ENCODE data around the gene STIP1.

Gene STIP1

DNA sequence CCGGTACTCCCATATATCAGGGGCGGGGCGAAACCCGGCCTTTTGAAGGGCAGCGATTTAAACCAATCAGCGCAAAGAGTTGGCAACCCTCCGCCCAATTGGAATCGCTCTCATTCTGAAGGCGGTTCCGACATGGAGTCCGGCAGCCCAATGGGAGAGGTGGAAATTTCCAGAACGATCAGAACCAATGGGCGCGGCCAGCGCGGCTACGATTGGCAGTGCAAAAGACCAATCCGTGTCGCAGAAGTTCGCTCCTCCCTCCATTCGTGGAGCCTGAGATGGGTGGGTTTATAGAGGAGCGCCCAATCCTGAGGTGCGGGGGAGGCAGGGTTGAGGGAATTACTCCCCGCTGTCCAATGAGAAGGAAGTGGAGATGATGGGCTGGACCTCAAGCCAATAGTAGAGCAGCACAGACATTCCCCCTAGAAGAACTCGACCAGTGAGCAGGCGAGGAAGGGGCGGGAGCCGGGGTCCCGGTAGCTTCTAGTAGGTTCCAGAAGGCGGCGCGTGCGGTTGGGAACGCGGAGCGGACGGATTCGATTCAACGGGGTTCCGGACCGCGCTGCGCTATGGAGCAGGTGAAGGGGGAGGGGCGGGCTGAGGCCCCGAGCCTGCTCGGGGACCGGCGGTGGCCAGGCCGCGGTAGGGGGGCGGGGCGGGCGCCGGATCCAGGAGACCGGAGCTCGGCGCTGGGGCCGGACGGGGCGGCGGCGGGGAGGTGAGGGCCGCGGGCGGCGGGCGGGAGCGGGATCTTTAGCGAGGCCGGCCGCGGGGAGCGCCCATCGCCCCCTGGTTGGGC is at the start of gene STIP1:
TSS of gene STIP1 (plus strand) at position 479 of the 799 bp plus-strand sequence. CDS start at position 570, 91 bp downstream.
- peak; percentile 98 to 99 for DNase-seq

DNA sequence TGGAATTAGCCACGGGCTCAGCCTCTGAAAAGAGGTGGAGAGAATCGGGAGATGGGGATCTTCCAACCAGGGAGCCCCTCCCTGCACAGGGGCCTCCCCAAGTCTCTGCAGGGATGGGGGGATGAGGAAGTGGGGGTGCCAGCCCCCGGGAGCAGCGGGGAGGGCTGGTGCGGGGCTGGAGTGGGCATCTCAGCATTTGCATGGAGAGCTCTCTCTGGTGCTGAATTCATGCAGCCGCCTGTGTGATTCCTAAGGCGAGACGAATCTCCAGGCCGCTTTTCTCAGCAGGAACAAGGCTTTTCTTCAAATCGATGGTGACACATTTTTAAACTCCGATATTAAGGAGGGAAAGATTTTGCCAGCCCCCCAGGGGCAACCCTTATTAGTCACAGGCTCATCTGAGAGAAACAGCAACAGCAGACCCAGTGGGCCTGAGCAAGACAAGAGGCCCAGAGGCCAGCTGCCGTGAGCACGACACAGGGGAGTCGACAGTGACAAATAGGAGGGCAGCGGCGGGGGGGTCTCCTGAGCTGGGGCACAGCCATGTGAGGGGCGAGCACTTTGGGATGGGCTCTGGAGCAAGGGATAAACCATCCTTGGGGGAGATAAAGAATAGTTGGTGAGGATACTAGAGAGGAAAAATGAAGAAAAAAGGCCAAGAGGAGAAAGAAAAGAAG is 49.1 kb upstream of the STIP1 start:
- no peak for DNase-seq

DNA sequence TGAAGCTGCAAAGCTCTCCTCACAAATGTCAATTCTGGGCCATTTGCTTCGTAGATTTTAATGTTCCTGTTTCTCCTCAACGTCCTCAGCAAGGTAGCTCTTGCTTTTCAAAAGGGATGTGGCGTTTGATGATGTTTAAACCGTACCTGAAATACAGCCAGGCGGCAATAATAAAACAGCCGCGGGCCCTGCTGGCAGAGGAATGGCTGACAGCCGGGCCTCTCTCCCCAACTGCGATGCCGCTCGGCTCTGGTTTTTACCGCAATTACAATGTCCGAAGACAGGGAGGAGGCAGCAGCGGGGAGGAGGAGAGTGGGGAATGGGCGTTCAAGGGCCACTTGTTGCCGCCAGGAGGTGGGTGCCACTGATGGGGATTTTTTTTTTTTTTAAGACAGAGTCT is 47.6 kb upstream of the STIP1 start:
- DNase-seq: no peak

DNA sequence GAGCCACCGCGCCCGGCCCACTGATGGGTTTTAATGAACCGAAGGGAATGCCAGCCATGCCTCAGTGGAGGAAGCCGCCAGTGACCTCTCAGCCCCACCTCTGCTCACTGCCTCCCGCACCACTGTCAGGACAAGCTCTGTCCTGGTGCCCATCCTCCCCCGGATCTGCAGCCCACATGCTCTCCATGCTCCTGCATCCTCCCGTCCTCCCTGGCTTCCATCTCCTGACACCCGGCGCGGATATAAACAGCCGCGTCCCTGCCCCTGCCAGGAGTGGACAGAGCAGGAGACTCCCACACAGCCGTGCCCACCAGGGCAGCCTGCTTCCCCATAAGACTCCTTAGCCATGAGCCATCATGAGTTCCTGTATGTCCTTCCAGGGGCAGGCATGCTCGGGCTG is 46.9 kb upstream of the STIP1 start:
- no peak for DNase-seq

DNA sequence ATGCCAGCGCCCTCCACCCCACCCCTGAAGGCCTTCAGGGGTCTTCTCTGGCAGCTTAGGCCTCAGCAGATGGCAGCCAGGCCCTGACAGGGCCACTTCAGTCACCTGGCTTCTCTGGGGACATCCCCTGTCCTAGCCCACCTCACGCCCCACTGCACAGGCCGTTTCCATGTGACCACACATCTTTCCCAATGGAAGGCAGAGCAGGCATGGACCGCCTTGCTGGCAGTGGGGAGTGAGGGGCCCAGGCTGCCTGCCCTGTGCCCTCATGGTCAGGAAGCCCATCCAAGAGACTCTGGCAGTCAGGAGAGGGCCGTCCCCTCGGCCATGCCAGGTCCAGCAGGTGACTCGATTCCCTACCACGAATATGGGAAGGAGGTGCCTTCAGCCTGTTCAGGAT is 45.9 kb upstream of the STIP1 start:
- no peak for DNase-seq

DNA sequence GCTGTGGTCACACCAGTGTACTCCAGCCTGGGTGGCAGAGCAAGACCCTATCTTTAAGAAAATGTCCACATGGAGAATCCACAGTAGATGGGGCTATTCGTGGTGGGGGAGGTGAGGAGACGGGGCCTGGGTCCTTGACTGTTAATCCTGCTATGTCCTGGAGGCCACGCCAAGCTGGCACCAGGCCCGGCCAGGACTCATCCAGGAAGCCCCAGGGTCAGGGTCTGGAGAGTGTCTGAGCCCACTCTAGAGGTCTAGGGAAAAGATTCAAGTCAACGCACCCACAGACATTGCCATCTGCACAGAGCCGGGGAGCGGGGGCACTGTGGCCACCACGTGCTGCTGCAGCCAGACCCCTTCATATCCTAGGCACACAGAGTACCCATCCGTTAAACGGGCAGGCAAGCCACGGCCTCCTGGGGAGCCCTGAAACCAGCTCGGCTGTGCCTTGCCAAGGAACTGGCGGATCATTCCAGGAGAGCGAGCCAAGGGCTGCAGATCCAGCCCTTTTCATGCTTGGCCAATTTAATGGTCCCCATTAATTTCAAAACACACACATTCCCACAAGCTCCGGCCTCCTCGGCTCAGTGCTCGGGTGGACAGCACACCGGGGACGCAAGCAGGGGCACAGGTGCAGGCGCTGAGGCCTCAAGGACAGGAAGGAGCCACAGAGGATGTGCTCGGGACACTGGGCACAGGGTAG is 44.7 kb upstream of the STIP1 start:
- DNase-seq: no peak

DNA sequence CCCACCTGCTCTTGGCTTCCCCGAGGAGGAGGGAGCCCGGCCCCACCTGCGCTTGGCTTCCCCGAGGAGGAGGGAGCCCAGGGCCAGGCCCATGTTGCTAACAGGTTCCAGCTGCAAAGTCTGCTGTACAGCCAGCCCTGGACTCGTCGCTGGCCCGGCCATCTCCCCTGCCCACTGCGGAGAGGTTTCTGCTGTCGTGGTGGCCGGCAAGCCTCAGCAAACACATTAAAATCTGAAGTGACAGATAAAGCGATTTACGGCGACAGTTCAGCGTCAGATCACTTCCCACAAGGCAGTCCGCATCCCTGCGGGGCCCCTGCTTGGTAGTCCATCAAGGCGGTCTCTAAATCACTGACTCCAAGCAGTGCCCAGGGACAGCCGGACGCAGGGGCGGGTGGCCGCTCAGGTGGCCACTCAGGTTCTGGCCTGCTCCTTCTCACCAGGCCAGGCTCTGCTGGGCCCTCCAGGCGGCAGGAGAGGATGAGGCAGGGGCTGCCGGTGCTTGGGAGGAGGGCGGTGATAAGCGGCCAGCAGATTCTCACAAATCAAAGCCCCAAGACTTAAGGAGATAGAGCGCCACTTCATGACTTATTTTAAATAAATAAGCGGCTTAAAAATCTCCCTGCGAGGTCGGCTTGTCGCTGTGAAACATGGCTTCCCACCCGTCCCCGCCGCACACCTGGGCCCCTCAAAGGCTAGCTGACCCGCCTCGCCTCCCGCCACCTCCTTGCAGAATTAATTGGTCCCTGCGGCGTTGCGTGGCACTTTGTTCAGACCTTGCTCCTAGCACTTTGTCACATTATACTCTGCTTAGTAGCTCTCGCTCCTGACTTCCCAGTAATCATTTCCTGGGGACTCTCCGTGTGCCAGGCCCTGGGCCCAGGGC is 41.1 kb upstream of the STIP1 start:
- no peak for DNase-seq

DNA sequence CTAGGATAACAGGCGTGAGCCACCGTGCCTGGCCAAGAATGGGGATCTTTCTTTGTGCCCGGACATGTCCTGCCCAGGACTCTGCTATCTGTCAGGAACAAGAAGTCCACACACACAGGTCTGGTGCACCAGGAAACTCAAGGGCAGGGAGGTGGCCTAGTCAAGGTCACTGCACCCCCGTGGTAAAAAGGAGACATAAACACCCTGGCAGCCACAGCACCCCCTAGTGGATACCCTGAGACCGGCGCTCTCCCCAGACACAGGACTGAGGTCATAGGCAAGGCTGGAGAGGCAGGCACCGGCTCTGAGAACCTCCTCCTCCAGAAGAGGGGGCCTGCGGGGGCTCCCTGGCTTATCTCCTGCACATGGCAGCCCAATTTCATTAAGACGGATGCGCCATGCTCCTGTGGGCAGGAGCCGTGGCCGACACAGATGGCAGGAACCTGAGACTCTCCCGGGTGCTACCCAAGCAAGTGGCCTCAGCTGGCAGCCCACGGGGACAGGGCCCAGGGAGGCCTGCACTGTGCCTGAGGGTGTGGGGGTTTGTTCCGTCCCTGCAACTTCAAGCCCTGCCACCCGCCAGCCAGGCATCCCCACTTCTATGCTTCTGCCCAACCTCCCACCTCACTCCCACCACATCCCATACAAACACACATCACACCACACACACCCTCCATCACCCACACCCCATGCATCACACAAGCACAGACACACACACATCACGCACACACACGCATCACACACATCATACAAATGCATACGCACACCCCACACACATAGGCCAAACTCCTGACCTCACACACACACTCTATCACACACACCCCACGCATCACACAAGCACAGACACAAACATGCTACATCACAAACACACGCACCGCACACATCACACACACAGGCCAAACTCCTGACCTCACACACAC is 39.7 kb upstream of the STIP1 start:
- DNase-seq: peak; percentile 69 to 75

DNA sequence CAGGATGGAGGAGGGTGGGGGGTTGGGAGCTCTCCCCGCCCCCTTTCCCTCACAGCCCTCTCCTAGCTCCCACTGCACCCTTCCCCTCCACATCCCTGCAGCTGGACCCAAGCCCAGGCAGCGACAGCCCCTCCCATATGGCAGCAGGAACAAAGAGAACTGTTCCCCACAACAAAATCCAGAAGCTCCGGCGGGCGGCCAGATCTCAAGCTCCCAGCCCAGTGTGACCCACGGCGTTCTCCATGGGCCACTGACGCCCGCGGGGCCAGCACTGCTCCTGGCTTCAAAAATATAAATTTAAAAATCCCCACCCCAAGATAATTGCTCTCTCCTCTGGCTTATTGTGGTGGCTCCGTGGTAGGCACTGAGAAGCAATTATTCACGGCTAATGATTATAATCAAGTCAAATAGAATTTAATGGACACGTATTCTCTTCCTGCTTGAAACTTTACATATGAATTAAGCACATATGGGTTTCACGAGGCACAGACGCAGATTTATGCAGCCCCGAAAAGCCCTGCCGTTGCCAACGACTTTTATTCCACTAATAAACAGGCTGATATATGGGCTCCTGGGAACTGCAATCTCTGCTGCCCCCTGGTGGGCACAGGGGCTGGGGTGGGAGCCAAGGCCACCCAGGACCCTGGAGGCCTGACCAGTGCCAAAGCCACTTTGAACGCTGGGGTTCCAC is 37.6 kb upstream of the STIP1 start:
- peak; percentile 78 to 80 for DNase-seq

DNA sequence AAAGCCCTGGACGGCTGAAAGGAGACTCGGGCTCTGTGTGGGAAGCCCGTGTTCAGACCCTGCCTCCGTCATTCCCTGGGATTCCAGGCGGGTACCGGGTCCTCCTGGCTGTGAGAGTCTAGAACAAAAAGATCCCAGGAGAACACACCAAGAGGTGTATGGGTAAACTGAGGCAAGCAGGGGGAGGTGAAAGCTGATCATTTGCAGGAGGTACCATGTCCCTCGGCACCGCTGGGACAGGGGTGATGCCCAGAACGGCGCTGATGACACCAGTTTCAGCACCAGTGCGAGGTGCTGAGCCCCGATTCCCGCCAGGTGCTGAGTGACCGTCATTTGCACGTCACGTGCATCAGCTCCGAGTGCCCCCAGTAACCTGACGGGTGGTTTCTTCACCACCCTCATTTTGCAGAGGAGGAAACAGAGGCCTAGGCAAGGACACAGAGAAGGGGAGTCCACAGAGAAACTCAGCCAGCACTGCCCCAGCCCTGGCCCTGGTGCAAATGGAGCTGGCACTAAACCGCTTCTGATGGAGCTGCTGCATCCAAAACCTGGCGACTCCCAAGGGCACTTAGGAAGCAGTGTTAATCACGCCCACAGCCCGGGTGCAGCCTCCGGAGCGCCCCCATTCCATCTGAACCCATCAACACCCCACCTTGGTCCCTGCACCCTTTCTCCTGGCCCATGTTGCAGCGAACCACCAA is 36.9 kb upstream of the STIP1 start:
- DNase-seq: no peak

DNA sequence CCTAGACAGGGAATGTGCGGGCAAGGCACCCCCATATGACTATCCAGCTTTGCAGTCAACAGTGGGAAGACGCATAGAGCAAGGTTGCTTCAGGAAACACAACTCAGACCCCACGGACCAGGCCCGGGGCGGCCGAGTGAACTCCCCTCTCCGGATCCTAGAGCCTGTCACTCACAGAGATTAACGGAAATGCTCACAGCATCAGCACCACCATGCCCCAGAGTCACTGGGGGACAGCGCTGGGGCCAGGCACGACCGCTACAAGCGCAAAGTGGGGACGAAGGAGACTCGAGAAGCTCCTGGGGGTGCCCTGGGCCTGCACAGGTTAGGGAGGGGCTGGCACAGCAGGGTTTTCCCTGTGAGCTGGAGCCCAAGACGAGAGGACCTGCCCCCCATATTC is 35.9 kb upstream of the STIP1 start:
- no peak for DNase-seq

DNA sequence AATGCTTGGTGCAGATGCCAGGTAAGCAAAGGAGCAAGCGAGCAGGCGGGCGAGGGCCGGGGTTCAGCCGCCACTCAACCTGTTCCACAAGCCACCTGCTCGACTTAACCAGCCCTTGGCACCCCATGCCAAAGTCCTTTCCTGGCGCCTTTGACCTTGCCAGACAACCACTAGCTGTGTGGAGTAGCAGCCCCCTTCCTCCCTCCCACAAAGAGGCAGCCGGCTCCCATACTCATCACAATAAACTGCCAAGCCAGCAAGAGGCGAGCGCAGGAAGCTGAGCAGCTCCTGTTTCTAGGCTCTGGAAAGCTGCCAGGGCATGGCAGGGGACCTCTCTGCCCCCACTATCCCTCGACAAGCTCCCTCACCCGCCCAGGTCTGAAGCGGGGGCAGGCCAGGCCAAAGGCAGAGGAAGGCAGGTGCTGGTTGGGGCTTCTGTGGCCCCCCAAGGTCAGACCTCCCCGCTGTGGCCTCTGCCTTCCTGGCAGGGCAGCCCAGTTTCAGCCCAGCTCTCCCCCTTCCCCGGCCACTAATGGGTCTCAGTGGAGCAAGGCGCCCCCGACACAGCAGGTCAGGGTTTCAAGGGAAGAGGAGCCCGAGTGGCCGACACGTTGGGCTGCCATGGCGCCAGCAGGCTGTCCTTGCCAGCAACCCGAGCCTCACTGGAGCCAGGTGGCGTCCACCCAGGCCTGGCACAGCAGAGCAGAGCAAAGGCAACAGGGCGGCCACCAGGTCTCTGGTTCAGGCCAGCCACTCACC is 35.3 kb upstream of the STIP1 start:
- no peak for DNase-seq

DNA sequence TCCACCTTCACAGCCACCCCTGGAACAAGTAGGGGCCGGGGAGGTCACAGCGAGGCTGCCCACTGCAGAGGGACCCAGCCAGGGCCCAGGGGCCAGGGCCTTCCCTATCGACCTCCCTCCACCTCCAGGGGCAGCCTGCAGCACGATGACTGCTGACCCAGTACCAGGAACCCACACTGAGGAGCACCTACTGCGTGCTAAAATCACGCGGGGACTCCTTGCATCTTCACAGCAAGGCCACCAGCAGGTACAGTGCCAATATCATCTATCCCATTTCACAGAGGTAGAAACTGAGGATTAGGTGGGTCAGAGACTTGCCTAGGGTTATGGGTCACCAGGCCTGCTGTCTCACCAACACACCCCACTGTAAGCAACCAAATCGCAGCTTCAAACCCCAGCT is 34.6 kb upstream of the STIP1 start:
- no peak for DNase-seq

DNA sequence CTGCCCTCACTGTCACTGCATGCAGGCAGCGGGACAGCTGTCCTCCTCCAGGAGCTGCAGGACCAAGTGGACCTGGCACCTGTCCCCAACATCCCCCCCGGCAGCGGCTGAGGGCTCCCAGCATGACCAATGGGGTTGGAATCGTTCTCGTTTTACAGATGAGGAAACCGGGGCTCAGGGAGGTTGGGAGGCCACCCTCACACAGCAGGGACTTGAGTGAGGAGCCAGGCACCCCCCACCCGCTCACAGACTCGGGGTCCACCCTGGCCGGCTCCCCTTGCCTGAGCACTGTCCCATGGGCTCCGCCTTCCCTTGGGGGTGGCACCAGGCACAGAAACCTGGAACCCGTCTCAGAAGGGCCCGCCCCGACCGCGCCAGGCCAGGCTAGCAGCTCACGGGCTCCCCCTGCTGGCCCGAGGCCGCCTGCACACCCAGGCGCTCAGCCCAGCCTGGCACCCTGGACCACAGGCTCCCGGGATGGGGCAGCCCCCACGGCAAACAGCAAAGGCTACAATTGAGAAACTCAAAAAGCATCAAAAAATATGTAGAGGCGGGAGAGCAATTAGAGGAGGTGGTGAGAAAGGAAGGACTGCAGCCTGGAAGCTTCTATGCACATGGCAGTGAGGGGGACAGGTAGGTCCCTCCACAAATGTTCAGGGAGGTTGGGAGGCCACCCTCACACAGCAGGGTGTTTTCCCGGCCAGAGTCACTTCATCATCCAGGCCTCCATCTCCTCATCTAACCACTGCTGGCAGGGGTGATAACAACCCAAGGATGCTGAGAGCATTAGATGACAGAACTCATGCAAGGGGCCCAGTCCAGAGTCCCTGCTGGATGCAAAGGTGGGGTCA is 32.9 kb upstream of the STIP1 start:
- peak; percentile 77 for DNase-seq

DNA sequence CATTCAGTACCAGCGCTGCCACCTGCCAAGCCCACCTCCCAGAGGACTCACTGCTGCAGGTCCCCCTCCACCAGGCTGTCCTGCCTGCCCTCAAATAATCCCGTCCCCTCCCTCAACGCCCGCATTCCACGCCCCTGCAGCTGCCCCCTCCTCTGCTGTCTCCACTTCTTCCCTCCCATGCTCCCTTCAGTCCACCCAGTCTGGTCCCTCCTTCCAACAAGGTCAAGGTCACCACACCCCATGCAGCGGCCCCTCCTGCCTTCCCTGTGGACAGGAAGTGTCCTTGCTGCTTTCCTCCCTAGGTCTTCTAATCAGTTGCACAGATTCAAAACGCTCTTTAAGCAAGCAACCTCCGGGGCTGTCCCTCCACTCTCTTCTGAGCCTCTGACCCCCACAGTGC is 32.2 kb upstream of the STIP1 start:
- DNase-seq: no peak

DNA sequence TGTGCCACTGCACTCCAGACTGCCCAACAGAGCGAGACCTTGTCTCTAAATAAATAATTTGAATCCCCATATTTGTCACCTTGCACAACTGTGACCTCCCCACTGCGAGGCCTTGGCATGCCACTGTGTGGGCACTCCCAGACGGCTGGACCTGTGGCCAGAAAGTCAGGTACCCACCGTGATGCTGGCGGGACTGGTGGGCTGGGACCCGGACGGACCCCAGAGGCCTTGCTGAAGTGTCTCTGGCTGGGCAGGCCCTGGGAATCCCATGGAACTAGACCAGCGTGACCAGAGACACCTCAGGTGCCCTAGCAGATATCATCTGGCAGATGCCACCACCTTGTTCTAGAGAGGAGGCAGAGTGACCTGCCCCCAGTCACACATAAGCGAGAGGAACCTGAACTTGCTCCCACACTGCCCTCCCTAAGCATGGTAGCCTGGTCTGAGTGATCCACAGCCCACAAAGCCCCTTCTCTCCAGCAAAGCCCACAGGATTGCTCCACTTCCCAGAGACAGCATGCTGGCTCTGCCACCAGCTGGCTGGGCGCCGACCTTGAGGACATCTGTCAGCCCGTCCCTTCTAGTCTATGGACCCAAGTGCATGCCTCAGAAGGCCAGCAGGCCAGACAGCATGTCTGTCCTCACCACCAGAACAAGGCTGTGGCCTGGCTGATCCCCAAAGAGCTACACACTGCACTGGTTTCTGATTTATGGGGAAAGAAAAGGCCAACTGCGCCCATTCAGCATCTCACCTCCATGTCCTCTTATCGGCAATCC is 29.5 kb upstream of the STIP1 start:
- no peak for DNase-seq

DNA sequence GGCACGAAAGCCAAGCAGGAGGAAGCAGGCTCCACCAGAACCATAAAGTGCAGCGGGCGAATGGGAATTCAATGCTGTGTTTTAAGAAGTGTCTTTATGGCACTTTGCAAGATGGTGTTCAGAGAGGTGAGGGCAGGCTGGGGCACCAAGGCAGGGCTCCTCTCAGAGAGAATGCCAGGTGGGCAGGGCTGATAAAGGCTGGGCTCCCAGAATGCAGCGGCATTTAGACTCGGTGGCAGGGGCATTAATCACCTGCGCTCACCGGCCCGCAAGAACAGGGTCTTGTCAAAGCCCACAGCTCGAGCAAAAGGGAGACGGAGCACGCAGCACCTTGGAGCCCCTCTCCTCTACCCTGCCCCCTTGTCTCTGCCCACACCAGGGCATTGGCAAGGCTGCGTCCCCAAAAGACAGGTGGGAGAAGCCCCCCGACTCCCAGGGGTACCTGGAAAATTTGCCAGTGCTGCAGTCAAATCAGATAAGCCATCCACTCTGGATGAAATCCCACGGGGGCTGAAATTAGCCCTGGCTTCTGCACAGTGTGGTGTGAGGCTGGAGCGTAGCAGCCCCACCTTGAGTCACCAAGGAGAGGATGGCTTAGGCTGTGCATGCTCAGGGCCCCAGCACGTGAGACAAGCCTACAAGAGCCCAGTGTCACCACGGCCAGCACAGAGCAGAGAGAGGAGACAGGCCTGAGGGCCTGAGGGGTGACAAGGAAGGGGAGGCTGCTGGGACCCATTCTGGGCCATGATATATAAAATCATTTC is 28.2 kb upstream of the STIP1 start:
- DNase-seq: no peak
